Nephron (organoid): ENCODE data around the gene CTSO.

Source experiments
- H3K27ac Mint-ChIP-seq, 3 experiments: 2 replicates each; pipeline ENCODE4 v1.8.0; 2020; ENCODE audit warnings: mixed read lengths in 3 of 3, mild to moderate bottlenecking in 2 of 3, moderate library complexity in 1 of 3
- H3K27me3 Mint-ChIP-seq: 2 replicates; pipeline ENCODE4 v1.8.0; 2021; ENCODE audit warnings: low read depth, mild to moderate bottlenecking, moderate library complexity, mixed read lengths
- H3K36me3 Mint-ChIP-seq: 2 replicates; pipeline ENCODE4 v1.8.0; 2020; ENCODE audit warnings: low read depth, mixed read lengths
- H3K4me1 Mint-ChIP-seq: 2 replicates; pipeline ENCODE4 v1.8.0; 2020; ENCODE audit warnings: mixed read lengths
- H3K4me3 Mint-ChIP-seq, 3 experiments: 2 replicates each; pipeline ENCODE4 v1.8.0; 2020; ENCODE audit warnings: mild to moderate bottlenecking in 3 of 3, mixed read lengths in 3 of 3, moderate library complexity in 2 of 3
- H3K9me3 Mint-ChIP-seq: 2 replicates; pipeline ENCODE4 v1.8.0; 2020; ENCODE audit warnings: mixed read lengths
- TF ChIP-seq, protein P1 (sequence below), 3 experiments: fragments of 200-600 bp; sonication (generic); IDR thresholded peaks; one replicate each; pipeline ENCODE4 v1.5.0; 2021; ENCODE audit warnings: antibody characterized with exemption in 3 of 3; ENCODE audit not compliant: unreplicated experiment in 3 of 3

CTSO gene

GRCh38 chr4:155881555-155881954 lies 72.1 kb downstream of the CTSO start:
- TF ChIP-seq, protein P1, sequence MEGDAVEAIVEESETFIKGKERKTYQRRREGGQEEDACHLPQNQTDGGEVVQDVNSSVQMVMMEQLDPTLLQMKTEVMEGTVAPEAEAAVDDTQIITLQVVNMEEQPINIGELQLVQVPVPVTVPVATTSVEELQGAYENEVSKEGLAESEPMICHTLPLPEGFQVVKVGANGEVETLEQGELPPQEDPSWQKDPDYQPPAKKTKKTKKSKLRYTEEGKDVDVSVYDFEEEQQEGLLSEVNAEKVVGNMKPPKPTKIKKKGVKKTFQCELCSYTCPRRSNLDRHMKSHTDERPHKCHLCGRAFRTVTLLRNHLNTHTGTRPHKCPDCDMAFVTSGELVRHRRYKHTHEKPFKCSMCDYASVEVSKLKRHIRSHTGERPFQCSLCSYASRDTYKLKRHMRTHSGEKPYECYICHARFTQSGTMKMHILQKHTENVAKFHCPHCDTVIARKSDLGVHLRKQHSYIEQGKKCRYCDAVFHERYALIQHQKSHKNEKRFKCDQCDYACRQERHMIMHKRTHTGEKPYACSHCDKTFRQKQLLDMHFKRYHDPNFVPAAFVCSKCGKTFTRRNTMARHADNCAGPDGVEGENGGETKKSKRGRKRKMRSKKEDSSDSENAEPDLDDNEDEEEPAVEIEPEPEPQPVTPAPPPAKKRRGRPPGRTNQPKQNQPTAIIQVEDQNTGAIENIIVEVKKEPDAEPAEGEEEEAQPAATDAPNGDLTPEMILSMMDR (IDR thresholded peaks at IDR 0.05; ENCODE audit: unreplicated experiment in 3 of 3): no peak

DNA sequence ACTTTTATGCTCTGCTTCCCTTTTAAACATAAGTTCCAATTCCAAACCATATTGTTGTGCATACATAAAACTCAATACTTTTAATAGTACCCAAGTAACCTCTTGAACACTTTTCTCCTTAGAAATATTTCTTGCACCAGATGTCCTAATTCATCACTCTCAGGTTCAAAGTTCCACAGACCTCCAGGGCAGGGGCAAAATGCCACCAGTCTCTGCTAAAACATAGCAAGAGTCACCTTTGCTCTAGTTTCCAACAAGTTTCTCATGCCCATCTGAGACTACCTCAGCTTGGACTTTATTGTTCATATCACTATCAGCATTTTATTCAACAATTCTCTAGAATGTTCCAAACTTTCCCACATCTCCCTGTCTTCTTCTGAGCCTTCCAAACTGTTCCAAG lies 73.9 kb downstream of the CTSO start:
- Mint-ChIP-seq H3K27ac (no peak overlapping the region), H3K36me3 (no peaks in the 10 kb centered on the region), H3K9me3 (peaks cover 31% of the 10 kb centered on the region), H3K27me3 (no peaks in the 10 kb centered on the region), H3K4me3 (no peak overlapping the region), H3K4me1 (no peaks in the 10 kb centered on the region)
- TF ChIP-seq, protein P1 (IDR thresholded peaks at IDR 0.05; ENCODE audit: unreplicated experiment in 3 of 3): no peak

More at GRCh38 chr4:155881555-155881954, 72.1 kb downstream of the CTSO start:
- Mint-ChIP-seq H3K4me3 (no peak overlapping the region), H3K9me3 (peaks cover 26% of the 10 kb centered on the region), H3K36me3 (no peaks in the 10 kb centered on the region), H3K27me3 (no peaks in the 10 kb centered on the region), H3K27ac (no peak overlapping the region), H3K4me1 (no peaks in the 10 kb centered on the region)

DNA sequence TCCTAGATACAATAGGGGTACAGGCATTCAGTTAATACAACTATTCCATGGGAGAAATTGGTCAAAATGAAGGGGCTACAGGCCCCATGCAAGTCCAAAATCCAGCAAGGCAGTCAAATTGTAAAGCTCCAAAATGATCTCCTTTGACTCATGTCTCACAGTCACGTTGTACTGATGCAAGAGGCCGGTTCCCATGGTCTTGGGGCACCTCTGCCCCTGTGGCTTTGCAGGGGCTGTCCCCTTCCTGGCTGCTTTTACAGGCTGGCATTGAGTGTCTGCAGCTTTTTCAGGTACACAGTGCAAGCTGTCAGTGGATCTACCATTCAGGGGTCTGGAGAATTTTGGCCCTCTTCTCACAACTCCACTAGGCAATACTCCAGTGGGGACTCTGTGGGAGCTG lies 75.1 kb downstream of the CTSO start:
- Mint-ChIP-seq H3K27me3 (no peaks in the 10 kb centered on the region), H3K27ac (no peak overlapping the region), H3K9me3 (peaks cover 26% of the 10 kb centered on the region), H3K36me3 (no peaks in the 10 kb centered on the region), H3K4me3 (no peak overlapping the region), H3K4me1 (no peaks in the 10 kb centered on the region)
- TF ChIP-seq, protein P1 (IDR thresholded peaks at IDR 0.05; ENCODE audit: unreplicated experiment in 3 of 3): no peak

- Mint-ChIP-seq H3K4me3 (no peak overlapping the region), H3K9me3 (peaks cover 24% of the 10 kb centered on the region), H3K4me1 (no peaks in the 10 kb centered on the region), H3K27me3 (no peaks in the 10 kb centered on the region), H3K27ac (no peak overlapping the region), H3K36me3 (no peaks in the 10 kb centered on the region)
- TF ChIP-seq, protein P1 (IDR thresholded peaks at IDR 0.05; ENCODE audit: unreplicated experiment in 3 of 3): no peak
Observed at GRCh38 chr4:155877971-155878370, 75.7 kb downstream of the CTSO start.

DNA sequence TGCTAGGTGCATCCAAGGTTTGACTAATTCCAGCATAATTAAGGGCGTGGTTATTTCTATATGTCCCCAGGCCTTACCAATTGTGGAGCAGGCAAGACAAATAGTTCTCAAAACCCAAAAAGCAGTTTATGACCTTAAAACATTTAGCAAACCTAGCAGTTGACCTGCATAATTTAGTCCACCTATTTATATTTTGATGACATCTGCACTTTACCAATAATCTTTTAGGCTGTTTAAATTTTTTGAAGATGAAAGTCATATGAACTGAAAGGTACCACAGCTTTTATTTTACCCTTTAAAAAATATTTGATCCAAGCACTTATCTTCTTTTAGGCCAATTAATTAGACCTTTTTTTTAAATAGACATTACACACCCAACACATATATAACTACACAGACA lies 77.8 kb downstream of the CTSO start:
- TF ChIP-seq, protein P1 (IDR thresholded peaks at IDR 0.05; ENCODE audit: unreplicated experiment in 3 of 3): no peak

More for the DNA sequence above, 77.8 kb downstream of the CTSO start:
- Mint-ChIP-seq H3K27me3 (no peaks in the 10 kb centered on the region), H3K36me3 (no peaks in the 10 kb centered on the region), H3K27ac (no peak overlapping the region), H3K4me1 (no peaks in the 10 kb centered on the region), H3K9me3 (peaks cover 20% of the 10 kb centered on the region), H3K4me3 (no peak overlapping the region)
